ENCODE data around the gene GFPT2.

GRCh38 chr5:180331647-180331950 is 21.5 kb downstream of the GFPT2 start:
- TF ChIP-seq CTCF (IDR thresholded peaks at IDR 0.05) (no peak), POLR2A (IDR thresholded peaks at IDR 0.05) (no peak)
